Jurkat, Clone E6-1 (cell line): ENCODE data around the gene PPP1R1B.

ENCODE experiments used
- DNase-seq: peaks from one replicate; pipeline ENCODE4 v3.0.0-alpha.2; 2011; ENCODE audit warnings: low read depth, low spot score
- H3K4me3 ChIP-seq: 2 replicates; pipeline ENCODE4 v1.5.1; 2011; ENCODE audit warnings: mild to moderate bottlenecking, low read length, control low read depth, moderate library complexity

Gene PPP1R1B

DNA sequence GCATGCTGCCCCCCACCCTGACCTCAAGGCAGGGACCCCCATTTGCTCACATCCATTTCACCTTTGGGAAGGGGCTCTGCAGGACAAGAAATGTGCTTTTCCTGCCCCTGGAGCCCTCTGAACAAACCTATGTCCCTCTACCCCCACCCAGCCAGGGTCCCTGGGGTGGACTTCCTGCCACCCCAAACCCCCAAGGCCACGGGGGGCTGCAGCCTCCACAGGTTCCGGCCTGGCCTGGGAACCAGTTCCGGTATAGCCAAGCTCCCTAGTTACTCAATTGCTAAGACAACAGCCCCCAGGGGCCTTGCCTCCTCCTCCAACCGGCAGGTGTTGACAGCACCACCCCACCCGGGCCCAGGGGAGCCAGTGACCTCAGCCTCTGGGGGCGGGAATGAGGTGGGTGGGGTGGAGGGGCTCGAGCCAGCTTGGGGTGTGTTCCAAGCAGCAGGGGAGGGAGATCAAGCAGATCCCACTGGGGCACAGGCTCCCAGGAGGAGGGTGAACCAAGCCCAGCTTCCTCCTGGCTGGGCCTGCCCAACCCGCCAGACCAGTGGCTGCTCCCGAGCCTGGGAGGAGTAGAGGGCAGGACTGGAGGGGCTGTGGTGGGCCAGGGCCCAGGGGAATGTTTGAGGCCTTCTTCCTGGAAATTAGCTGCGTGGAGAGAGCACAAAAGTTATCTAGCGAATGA, 48.1 kb downstream of the PPP1R1B start:
- DNase-seq = no peak
- H3K4me3 ChIP-seq = no peak overlapping the region

DNA sequence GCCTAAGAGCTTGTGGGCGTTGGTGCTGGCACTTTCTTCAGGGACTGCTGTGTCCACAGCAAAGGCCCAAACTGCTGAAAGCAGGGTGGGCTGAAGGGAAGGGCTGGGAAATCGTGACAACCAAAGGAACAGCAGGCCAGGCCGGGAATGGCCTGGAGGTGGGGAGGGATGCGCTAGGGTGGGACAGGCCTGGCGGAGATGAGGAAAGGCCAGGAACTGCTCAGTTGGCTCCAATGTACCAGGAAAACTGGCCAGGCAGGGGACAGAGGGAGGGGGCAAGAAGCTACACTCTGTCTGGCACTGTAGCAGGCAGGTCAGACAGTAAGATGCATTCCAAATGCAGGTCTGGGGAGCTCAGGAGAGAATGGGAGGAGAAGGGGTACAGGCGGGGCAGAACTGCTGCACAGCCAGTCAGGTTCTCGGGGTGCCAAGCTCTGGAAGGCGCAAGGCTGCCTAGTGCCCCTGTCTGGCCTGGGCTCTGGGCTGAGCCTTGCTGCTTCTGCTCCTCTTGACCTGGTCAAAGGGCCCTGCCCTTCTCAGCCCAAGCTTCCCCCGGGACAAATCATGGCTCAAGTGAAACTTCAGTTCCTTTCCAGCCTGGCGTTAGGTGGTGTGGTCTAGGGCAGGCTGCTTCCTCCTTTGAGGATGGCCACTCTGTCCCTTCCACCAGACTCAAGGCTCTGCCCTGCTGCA, 48.8 kb downstream of the PPP1R1B start:
- no peak for DNase-seq
- no peak overlapping the region for H3K4me3 ChIP-seq

DNA sequence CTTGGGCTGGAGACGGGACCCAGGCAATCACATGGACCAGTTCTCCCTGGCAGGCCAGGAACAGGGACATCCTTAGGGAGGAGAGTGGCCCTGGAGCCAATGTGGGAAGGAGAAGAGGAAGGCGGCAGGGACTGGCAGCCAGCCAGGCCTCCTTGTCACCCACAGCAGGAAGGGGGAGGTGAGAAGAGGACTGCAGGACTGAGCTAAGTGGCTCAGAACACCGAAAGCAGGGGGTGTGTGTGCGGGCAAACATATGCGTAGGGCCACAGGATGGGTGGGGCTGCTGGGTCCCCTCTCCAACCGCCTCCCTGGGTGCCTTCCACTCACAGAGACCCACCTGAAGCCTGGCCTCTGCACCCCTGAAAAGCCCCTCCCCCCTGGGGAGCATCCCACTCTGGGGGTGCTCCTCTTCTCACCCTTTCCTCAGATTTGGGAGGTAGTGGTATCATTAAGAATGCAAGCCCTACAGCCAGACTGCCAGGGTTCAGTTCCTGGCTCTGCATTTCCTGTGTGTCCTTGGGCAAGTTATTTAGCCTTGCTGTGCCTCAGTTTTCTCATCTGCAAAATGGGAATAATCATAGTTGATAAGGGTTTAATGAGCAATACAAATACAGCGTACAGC, 49.6 kb downstream of the PPP1R1B start:
- peak; percentile 80 for DNase-seq
- H3K4me3 ChIP-seq = no peak overlapping the region

- DNase-seq = no peak
- no peak overlapping the region for H3K4me3 ChIP-seq
Measured at GRCh38 chr17:39677072-39677471, 50.3 kb downstream of the PPP1R1B start.

DNA sequence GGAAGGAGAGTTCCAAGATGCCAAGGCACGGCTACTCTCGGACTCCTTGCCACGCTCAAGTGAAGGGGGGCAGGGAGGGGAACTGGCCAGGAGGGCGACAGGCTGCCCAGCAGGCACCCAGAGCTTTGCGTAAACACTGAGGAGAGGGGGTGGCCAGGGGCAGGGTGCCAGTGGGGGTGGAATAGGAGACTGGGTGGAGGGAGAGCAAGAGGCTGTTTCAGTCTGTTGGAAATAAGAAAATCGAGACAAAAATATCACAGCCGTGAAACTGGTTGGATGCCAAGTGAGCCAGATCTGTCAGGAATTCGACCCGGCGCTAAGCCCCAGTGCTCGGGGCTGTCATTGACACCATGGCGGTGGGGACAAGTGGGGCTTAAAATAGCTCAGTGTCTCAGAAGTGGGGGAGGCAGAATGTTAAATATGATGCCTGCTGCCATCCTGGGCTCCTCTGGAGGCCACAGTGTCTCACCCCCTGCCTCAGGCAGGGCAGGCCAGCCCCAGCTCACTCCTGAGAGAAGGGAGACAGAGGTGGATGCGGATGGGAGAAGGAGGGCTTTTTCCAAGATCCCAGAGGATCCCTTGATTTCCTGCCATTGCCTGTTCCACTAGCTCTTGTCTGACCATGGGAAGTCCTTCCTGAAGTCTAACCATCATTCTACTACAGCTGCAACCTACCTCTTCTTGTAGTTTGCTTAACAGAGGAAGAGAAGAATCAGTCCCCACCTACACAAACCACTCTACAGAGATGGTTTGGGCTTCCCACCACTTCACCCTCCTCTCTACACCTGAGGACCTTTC, 51.0 kb downstream of the PPP1R1B start:
- H3K4me3 ChIP-seq = no peak overlapping the region
- no peak for DNase-seq

- no peak for DNase-seq
- H3K4me3 ChIP-seq = no peak overlapping the region
Measured at GRCh38 chr17:39678340-39679116, 51.8 kb downstream of the PPP1R1B start.

DNA sequence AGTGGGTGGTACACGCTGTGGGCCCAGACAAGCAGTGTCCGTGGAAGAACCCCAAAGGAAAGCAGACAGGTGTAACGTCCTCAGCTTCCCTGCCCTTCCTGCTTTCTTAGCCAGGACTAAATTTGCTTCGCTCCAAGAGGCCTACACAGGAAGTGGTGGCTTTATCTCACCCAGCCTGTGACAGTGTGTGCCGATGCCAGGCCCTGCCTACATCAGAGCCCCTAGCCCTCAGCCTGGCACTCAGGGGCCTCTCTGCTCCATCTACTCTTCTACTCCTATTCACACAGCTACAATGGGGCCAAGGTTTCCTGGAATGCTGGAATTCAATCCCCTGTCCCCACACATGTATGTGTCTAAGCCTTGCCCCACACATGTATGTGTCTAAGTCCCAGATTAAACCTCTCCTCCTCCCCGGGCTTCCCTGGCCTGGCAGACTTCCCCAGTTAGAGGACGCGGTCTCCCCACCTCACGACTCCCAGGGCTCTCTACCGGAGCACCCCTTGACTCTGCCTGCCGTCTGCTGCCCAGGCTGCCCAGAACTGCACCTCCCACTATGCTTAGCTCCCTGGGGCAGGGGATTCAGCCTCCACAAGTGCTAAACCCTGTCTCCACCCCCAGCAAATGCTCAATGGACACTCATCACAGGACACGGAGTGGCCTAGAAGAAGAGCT, 52.9 kb downstream of the PPP1R1B start:
- peak; percentile 87 for DNase-seq
- H3K4me3 ChIP-seq = peak overlapping the region; percentile 18

DNA sequence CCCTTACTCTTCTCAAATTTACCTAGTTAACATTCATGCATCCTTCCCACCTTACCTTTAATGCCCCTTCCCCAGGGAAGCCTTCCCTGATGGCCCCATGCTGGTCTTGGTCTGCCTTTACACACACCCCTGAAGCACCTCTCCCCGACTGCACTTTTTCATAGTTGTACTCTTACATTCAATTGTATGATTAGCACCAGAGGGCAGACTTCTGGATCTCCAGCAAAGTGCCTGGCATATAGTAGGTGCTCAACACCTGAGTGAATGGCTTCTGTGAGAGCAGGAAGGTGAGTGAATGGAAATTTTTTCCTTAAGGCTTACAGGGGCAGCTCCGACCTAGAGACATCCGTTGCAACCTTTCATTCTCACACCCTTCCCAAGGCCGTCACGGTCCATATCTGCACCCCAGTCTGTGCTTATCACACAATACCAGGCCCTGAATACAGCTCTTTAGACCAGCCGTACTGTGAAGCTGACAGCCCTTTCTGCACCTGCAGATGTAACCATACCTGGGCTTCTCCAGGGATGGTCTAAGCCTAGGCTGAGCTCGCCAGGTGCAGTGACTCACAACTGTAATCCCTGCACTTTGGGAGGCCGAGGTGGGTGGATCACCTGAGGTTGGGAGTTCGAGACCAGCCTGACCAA, 56.7 kb downstream of the PPP1R1B start:
- no peak overlapping the region for H3K4me3 ChIP-seq
- DNase-seq = no peak

DNA sequence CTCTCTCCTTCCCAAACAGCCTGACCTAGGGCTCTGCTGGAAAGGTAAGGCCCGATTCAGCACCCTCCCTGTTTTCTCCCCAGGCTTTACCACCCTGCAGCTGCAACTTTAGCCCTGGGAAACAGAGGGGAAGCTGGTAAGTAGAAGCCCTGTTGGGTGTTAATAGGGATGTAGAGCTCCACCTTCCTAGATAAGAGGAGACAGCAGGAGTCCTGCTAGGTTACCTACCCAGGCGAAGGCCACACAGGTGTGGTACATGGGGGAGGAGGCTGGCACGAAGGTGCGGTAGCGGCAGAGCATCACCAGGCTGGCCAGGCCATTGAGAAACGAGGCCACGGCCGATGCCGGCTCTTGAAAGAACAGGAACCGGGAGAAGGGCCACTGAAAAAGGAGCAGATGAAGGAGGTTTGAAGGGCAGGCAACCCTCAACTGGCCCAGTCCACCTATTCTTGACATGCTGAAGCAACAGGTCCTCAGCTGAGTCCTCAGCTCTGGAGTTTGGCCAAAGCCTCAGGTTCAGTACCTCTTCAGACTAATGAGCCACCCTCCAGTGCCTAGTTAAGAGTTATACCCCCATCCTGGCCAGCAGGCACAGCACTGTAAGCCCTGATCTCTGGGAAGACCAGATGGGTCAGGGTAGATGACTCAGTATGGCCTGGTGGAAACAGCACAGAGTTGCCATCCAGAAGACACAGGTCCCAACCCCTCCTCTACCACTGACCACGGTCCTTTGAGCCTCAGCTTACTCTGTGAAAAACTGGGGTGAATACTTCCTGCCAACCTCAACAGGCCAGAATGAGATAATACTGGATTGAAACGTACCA, 57.8 kb downstream of the PPP1R1B start:
- no peak for DNase-seq
- no peak overlapping the region for H3K4me3 ChIP-seq
